ENCODE measurements around the gene RNPEPL1. TPM values are rescaled to one million over a fixed set of nuclear protein-coding genes. Genes with fewer than 3 reads are reported as not detected.

The RNPEPL1 gene
- total RNA-seq, 4 donors from 2014 or later, result 65.4 to 212 (median 72.6) TPM

DNA sequence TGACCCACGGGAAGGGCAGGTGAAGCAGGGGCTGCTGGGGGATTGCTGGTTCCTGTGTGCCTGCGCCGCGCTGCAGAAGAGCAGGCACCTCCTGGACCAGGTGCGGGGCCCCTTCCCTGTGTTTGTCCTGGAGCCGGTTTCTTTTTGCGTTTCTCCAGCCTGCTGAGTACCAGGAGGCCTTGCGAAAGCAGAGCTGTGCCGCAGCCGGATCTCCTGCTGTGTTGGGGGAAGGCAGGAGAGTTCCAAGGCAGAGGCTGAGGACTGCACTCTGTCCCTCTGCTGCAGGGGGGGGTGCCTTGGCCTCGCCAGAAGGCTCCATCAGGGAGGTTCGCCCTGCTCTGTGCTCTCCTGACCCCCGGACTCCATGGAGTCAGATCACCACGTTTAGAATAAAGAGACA lies 21.1 kb downstream of the RNPEPL1 start:
- TF ChIP-seq, protein P1, sequence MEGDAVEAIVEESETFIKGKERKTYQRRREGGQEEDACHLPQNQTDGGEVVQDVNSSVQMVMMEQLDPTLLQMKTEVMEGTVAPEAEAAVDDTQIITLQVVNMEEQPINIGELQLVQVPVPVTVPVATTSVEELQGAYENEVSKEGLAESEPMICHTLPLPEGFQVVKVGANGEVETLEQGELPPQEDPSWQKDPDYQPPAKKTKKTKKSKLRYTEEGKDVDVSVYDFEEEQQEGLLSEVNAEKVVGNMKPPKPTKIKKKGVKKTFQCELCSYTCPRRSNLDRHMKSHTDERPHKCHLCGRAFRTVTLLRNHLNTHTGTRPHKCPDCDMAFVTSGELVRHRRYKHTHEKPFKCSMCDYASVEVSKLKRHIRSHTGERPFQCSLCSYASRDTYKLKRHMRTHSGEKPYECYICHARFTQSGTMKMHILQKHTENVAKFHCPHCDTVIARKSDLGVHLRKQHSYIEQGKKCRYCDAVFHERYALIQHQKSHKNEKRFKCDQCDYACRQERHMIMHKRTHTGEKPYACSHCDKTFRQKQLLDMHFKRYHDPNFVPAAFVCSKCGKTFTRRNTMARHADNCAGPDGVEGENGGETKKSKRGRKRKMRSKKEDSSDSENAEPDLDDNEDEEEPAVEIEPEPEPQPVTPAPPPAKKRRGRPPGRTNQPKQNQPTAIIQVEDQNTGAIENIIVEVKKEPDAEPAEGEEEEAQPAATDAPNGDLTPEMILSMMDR (IDR thresholded peaks at IDR 0.05; ENCODE audit: low read depth), result no peak

DNA sequence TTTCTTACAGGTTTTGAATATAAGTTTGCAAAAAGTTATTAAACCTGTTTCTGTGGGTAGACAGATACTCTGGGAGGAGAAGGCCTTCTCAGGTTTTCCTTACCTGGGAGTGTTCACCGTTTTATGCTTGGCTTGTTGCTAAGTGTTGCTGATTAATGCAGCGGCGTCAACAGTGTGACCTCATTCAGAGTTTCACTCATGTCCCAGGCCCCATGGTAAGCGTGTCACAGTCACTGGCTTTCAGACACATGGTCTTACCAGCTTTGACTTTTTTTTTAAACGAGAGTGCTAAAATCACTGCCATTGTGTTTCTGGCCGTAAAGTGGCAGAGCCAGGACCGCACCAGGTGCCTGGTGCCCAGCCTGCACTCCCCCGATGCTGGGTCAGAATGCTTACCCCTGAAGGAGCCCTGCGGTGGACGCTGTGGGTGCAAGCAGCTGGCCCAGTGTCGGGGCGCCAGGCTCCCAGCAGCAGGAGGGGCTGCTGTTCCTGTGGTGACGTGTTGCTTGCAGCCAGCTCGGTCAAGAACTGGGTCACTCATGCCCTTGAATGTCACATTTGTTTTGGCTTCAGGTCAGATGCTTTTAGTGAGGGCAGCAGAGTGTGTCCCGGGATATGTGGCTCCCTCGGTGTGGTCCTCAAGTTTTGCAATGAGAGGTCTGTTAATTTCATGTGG lies 21.7 kb downstream of the RNPEPL1 start:
- TF ChIP-seq, protein P1 (IDR thresholded peaks at IDR 0.05; ENCODE audit: low read depth), result no peak

GRCh38 chr2:240590681-240591111 lies 22.4 kb downstream of the RNPEPL1 start:
- TF ChIP-seq, protein P1 (IDR thresholded peaks at IDR 0.05; ENCODE audit: low read depth), result no peak

GRCh38 chr2:240591226-240591625 lies 22.9 kb downstream of the RNPEPL1 start:
- TF ChIP-seq, protein P1 (IDR thresholded peaks at IDR 0.05; ENCODE audit: low read depth), result no peak

DNA sequence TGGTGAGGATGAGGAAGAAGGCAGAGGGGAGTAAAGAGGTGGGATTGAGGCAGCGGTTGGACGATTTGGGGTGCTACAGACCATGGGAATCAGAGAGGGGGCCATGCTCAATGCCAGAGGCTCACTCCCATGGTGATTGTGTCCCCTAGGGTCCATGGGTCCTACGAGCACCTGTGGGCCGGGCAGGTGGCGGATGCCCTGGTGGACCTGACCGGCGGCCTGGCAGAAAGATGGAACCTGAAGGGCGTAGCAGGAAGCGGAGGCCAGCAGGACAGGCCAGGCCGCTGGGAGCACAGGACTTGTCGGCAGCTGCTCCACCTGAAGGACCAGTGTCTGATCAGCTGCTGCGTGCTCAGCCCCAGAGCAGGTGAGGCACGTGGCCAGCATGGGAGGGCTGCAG lies 23.5 kb downstream of the RNPEPL1 start:
- TF ChIP-seq, protein P1 (IDR thresholded peaks at IDR 0.05; ENCODE audit: low read depth), result no peak

GRCh38 chr2:240593026-240593702 lies 24.9 kb downstream of the RNPEPL1 start:
- TF ChIP-seq, protein P1 (IDR thresholded peaks at IDR 0.05; ENCODE audit: low read depth), result no peak

- TF ChIP-seq, protein P1 (IDR thresholded peaks at IDR 0.05; ENCODE audit: low read depth), result no peak
These were observed 25.6 kb downstream of the RNPEPL1 start for GRCh38 chr2:240593703-240594451.
